ENCODE measurements around the gene C1orf21.

DNA sequence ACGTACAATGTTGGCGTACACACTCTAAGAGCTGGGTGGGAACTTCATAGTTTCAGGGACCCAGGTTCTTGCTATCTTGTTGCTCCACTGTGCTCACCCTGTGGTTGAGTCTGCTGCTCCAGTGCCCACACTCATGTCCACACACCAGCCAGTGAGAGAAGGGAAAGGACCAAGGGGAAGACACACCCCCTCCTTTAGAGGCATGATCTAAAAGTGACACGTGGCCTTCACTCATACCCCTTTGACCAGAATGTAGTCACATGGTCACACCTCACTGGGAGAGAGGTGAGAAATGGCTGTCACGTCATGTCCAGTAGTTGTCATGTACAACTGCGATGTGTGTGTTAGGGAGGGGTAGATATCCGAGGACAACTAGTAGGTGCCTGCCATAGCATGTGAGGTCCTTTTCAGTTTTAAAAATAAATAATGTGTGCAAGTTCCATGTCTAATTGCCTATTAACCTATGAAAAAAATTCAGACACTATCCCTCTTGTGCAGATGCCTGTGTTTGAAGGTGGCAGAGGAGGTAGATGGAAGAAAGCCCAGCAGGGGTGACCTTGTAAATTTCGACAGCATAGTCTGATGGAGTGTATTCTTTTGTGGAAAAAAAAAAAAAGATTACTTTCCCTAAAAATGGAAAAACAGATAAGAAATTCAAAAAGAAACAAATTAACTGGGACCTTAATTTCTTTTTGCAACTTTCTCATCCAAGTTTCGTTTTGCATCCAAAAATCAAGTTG lies 149.6 kb downstream of the C1orf21 start:
- TF ChIP-seq TAF1 (IDR thresholded peaks at IDR 0.05; ENCODE audit: low read depth, low read length) (no peak), POLR2A (IDR thresholded peaks at IDR 0.05; ENCODE audit: low read depth, low read length) (no peak), POLR2AphosphoS5 (IDR thresholded peaks at IDR 0.05; ENCODE audit: low read depth, low read length) (no peak), POU2F2 (IDR thresholded peaks at IDR 0.05; ENCODE audit: low read depth, low read length) (no peak), PAX5 (IDR thresholded peaks at IDR 0.05; ENCODE audit: insufficient read depth, low read length, severe bottlenecking) (no peak), SPI1 (IDR thresholded peaks at IDR 0.05; ENCODE audit: low read depth, low read length) (no peak)

All from GM12891 (cell line).